Measurements from ENCODE around the gene LRP1. TPM values are rescaled to one million over a fixed set of nuclear protein-coding genes. Genes with fewer than 3 reads are reported as not detected.

The LRP1 gene
- total RNA-seq, 1 experiment from 2014 or later, result 14.7 TPM

DNA sequence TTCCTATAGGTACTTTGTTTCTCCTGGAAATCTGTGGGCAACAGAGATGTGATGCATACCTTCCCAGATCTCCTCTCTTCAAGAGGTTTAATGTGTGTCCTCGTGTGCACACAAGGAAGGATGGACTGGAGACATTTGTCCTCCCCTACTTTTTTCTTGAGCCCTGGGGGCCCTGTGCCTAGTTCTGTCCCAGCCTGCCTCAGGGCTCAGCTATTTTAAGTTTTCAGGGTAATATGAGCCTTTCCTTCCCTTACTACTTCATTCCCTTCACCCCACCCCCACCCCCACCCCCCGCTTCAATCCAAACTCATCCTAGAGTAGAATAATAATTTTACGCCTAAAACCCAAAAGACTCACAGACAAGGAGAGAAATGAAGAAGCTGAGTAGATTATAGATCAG, 122.3 kb downstream of the LRP1 start:
- H3K9ac ChIP-seq (ENCODE audit: low read length), result no peak overlapping the region
- DNase-seq (no peak), ATAC-seq (no peak)
- ChIA-PET POLR2A (ENCODE audit: unreplicated experiment) (no interaction called here), CTCF (interaction anchor here (0.6 kb wide), 1 partner anchor 20 kb away, joined by 3 read pairs; no protein-coding TSS in a partner anchor)
- no peak overlapping the region for H2AFZ ChIP-seq (ENCODE audit: low read length)
- H3K27me3 ChIP-seq (ENCODE audit: low read length), result no peaks in the 10 kb centered on the region
- no peaks in the 10 kb centered on the region for H3K79me2 ChIP-seq (ENCODE audit: low read length)
- no peak overlapping the region for H3K27ac ChIP-seq (ENCODE audit: low read length)
- H3K36me3 ChIP-seq (ENCODE audit: low read depth, low read length), result no peaks in the 10 kb centered on the region
- intact Hi-C loops (cut with micrococcal nuclease), result no loop called here
- no peak for TF ChIP-seq EZH2 (IDR thresholded peaks at IDR 0.05; ENCODE audit: low read length, unreplicated experiment)
- TF ChIP-seq, protein P1, sequence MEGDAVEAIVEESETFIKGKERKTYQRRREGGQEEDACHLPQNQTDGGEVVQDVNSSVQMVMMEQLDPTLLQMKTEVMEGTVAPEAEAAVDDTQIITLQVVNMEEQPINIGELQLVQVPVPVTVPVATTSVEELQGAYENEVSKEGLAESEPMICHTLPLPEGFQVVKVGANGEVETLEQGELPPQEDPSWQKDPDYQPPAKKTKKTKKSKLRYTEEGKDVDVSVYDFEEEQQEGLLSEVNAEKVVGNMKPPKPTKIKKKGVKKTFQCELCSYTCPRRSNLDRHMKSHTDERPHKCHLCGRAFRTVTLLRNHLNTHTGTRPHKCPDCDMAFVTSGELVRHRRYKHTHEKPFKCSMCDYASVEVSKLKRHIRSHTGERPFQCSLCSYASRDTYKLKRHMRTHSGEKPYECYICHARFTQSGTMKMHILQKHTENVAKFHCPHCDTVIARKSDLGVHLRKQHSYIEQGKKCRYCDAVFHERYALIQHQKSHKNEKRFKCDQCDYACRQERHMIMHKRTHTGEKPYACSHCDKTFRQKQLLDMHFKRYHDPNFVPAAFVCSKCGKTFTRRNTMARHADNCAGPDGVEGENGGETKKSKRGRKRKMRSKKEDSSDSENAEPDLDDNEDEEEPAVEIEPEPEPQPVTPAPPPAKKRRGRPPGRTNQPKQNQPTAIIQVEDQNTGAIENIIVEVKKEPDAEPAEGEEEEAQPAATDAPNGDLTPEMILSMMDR (conservative IDR thresholded peaks at IDR 0.05; ENCODE audit: low read depth, low read length), result no peak
- TF ChIP-seq EZH2phosphoT487 (IDR thresholded peaks at IDR 0.05; ENCODE audit: borderline replicate concordance, low read length), result no peak
- BruUV-seq (replicated peaks), result no TSS peak
- H3K4me1 ChIP-seq (ENCODE audit: insufficient read depth, low read length), result no peaks in the 10 kb centered on the region
- no peaks in the 10 kb centered on the region for H3K9me3 ChIP-seq (ENCODE audit: low read length)
- no peak overlapping the region for H3K4me3 ChIP-seq (ENCODE audit: low read length)
- H3F3A ChIP-seq (ENCODE audit: low read length, unreplicated experiment), result no peaks in the 10 kb centered on the region
- H3K4me2 ChIP-seq (ENCODE audit: low read length), result no peak overlapping the region
- no peaks in the 10 kb centered on the region for H3K9me2 ChIP-seq (replicated peaks; ENCODE audit: low read length)
- H4K20me1 ChIP-seq (ENCODE audit: low read length), result no peaks in the 10 kb centered on the region

DNA sequence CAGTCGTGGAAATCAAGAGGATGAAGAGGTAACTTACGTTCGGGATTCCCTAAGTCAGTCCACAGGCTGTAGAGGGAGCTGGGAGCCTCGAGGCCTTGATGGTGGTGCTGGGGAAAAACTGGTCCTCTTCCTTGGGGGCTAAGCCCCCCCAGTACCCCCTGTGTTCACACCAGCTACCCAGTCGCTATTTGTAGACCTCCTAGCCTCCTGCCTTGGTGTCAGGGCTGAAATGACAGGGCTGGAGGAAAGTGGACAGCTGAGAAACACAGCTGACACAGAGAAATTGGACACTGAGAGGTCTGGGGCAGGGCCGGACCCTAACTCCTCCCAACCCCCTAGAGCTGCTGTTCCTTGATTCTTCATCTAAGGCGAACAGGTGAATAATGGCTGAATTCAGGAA, 122.7 kb downstream of the LRP1 start, which contains the start of gene STAC3:
Gene STAC3, minus strand, starts transcription at position 232 of the 400 bp plus-strand sequence. CDS start 1,551 bp downstream, outside the sequence.
- intact Hi-C loops (cut with micrococcal nuclease), result no loop called here
- ChIA-PET CTCF (no interaction called here), POLR2A (ENCODE audit: unreplicated experiment) (interaction anchor here (0.5 kb wide), 1 partner anchor 39 kb away, joined by 10 read pairs; no protein-coding TSS in a partner anchor)
- TF ChIP-seq, protein P1 (conservative IDR thresholded peaks at IDR 0.05; ENCODE audit: low read depth, low read length), result no peak
- no peak for TF ChIP-seq EZH2phosphoT487 (IDR thresholded peaks at IDR 0.05; ENCODE audit: borderline replicate concordance, low read length)
- no peak for TF ChIP-seq EZH2 (IDR thresholded peaks at IDR 0.05; ENCODE audit: low read length, unreplicated experiment)
- Histone ChIP-seq H3K4me3 (ENCODE audit: low read length) (no peak within 1 kb of the TSS), H3K9ac (ENCODE audit: low read length) (no peak within 1 kb of the TSS), H3K27me3 (ENCODE audit: low read length) (no peaks in the 10 kb centered on the region), H3K36me3 (ENCODE audit: low read depth, low read length) (no peaks in the 10 kb centered on the region), H3K9me3 (ENCODE audit: low read length) (no peaks in the 10 kb centered on the region), H4K20me1 (ENCODE audit: low read length) (no peaks in the 10 kb centered on the region), H3K27ac (ENCODE audit: low read length) (no peak within 1 kb of the TSS), H3K9me2 (replicated peaks; ENCODE audit: low read length) (no peaks in the 10 kb centered on the region), H3K4me1 (ENCODE audit: insufficient read depth, low read length) (no peaks in the 10 kb centered on the region), H3K79me2 (ENCODE audit: low read length) (no peaks in the 10 kb centered on the region), H2AFZ (ENCODE audit: low read length) (no peak within 1 kb of the TSS), H3K4me2 (ENCODE audit: low read length) (no peak within 1 kb of the TSS), H3F3A (ENCODE audit: low read length, unreplicated experiment) (no peaks in the 10 kb centered on the region)
- ATAC-seq (no peak), DNase-seq (no peak)
- no TSS peak for BruUV-seq (replicated peaks)

DNA sequence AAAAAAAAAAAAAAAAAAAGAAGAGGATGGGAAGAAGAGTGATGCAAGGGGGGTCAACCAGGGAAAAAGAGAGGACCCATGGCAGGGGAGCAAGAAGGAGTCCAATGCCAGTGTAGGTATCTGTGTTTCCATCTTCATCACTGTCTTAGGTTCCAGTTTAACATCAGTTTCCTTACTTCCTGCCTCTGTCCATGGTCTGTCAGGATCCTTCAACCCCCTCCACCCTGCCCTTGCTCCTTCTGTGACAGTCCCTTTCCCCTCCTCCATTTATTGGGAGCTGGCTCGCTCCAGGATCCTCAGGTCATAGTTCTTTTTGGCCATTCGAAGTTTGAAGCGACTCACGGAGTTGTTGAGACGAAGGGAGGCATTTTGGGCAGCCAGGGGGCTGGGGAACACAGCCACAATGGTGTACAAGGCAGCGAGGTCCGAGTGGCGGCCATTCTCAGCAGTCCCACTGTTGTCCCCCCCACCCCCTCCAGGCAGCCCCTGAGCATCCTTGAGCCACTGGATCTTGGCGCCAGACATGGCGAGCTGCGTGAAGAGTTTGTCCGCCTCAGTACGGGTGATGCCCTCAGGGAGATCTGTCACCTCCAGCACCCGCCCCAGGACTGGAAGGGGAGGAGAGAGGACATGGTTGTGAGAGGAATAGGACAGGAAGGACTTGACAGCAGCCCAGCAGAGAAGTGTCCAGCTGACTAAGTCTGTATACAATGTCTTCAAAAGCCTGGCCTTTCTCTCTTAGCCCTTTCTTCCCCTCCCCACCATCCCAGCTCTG, 126.4 kb downstream of the LRP1 start:
- Histone ChIP-seq H3K9me3 (ENCODE audit: low read length) (no peaks in the 10 kb centered on the region), H3K36me3 (ENCODE audit: low read depth, low read length) (no peaks in the 10 kb centered on the region; the same call in 1 of the 2 replicates), H3K79me2 (ENCODE audit: low read length) (no peaks in the 10 kb centered on the region), H3K27ac (ENCODE audit: low read length) (no peak overlapping the region), H3K27me3 (ENCODE audit: low read length) (no peaks in the 10 kb centered on the region), H3K4me2 (ENCODE audit: low read length) (no peak overlapping the region), H3K9ac (ENCODE audit: low read length) (no peak overlapping the region), H3K9me2 (replicated peaks; ENCODE audit: low read length) (no peaks in the 10 kb centered on the region), H4K20me1 (ENCODE audit: low read length) (no peaks in the 10 kb centered on the region), H2AFZ (ENCODE audit: low read length) (no peak overlapping the region), H3F3A (ENCODE audit: low read length, unreplicated experiment) (no peaks in the 10 kb centered on the region), H3K4me1 (ENCODE audit: insufficient read depth, low read length) (no peaks in the 10 kb centered on the region), H3K4me3 (ENCODE audit: low read length) (no peak overlapping the region)
- ChIA-PET CTCF (interaction anchor here (0.6 kb wide), 1 partner anchor 198 kb away, joined by 11 read pairs; no protein-coding TSS in a partner anchor), POLR2A (ENCODE audit: unreplicated experiment) (no interaction called here)
- intact Hi-C loops (cut with micrococcal nuclease), result no loop called here
- TSS peak; percentile 53 for BruUV-seq (replicated peaks)
- TF ChIP-seq, protein P1 (conservative IDR thresholded peaks at IDR 0.05; ENCODE audit: low read depth, low read length), result no peak
- no peak for TF ChIP-seq EZH2 (IDR thresholded peaks at IDR 0.05; ENCODE audit: low read length, unreplicated experiment)
- TF ChIP-seq EZH2phosphoT487 (IDR thresholded peaks at IDR 0.05; ENCODE audit: borderline replicate concordance, low read length), result no peak
- ATAC-seq (no peak), DNase-seq (no peak)
